Diencephalon (tissue), 1 donor: ENCODE data around the gene SNX7. TPM values are rescaled to one million over a fixed set of nuclear protein-coding genes. Genes with fewer than 3 reads are reported as not detected.

Experiments
- total RNA-seq: library from RNA; depleted of rRNA; stranded (reverse); fragments of >200 nt; gene quantifications from one replicate; pipeline ENCODE4 v1.2.3, GENCODE V29; 2014

The SNX7 gene
- total RNA-seq = 36.7 TPM

GRCh38 chr1:98661544-98662355 lies at the start of gene SNX7:
Gene SNX7, plus strand, starts transcription at chr1:98661721. Its CDS starts 11 bp downstream, at chr1:98661732.

